CD4-positive, alpha-beta T cell treated with Interleukin-6 at 100 ng/mL for 8 hours (primary cell): ENCODE data around the gene TRIM28.
"Not testable (repeated sequence)": the region's sequence is repeated elsewhere in the genome, so short reads cannot be mapped to it uniquely, and the experiment has no call there.

ENCODE experiments used
- DNase-seq: peaks from one replicate; pipeline ENCODE4 v3.0.0-alpha.2; 2020; ENCODE audit warnings: mixed read lengths, low spot score

Gene TRIM28

GRCh38 chr19:58519087-58519354, 24.8 kb upstream of the TRIM28 start:
- DNase-seq = peak; percentile 43

- peak; percentile 86 for DNase-seq
Observed at GRCh38 chr19:58519355-58520256, 24.3 kb upstream of the TRIM28 start, which contains the start of gene ZBTB45. ZBTB45 (minus strand) TSS chr19:58519810; CDS start chr19:58517673, 2,137 bp downstream.

- no peak for DNase-seq
Observed at GRCh38 chr19:58520257-58520599, 23.6 kb upstream of the TRIM28 start.

- no peak for DNase-seq
Observed at GRCh38 chr19:58521651-58522050, 22.2 kb upstream of the TRIM28 start.

- DNase-seq = no peak
Observed at GRCh38 chr19:58522709-58523108, 21.2 kb upstream of the TRIM28 start.

GRCh38 chr19:58529405-58529804, 14.5 kb upstream of the TRIM28 start:
- no peak for DNase-seq

- no peak for DNase-seq
Observed at GRCh38 chr19:58531034-58531840, 12.6 kb upstream of the TRIM28 start.

GRCh38 chr19:58535857-58536256, 8.0 kb upstream of the TRIM28 start:
- DNase-seq = no peak

GRCh38 chr19:58536852-58537798, 6.7 kb upstream of the TRIM28 start:
- no peak for DNase-seq

GRCh38 chr19:58538257-58539168, 5.4 kb upstream of the TRIM28 start:
- DNase-seq = peak; percentile 36

GRCh38 chr19:58539169-58539559, 4.7 kb upstream of the TRIM28 start:
- DNase-seq = not testable (repeated sequence)

- not testable (repeated sequence) for DNase-seq
Observed at GRCh38 chr19:58542641-58543372, 1.1 kb upstream of the TRIM28 start.

GRCh38 chr19:58544591-58545285, 874 bp downstream of the TRIM28 start:
- DNase-seq = peak; percentile 73

- DNase-seq = no peak
Observed at GRCh38 chr19:58545286-58546018, 1.6 kb downstream of the TRIM28 start.

- no peak for DNase-seq
Observed at GRCh38 chr19:58546019-58546530, 2.2 kb downstream of the TRIM28 start.

- DNase-seq = no peak
Observed at GRCh38 chr19:58547323-58548312, 3.8 kb downstream of the TRIM28 start.

- no peak for DNase-seq
Observed at GRCh38 chr19:58548859-58549663, 5.2 kb downstream of the TRIM28 start.
